ENCODE measurements around the gene VWA8. TPM values are rescaled to one million over a fixed set of nuclear protein-coding genes. Genes with fewer than 3 reads are reported as not detected.
"Not testable (repeated sequence)": the region's sequence is repeated elsewhere in the genome, so short reads cannot be mapped to it uniquely, and the experiment has no call there.

VWA8 gene
- total and polyA plus RNA-seq, 4 donors: 9.8 to 35.7 (median 18.5) TPM

GRCh38 chr13:41935501-41935900 is 25.4 kb downstream of the VWA8 start:
- Histone ChIP-seq H3K27ac (ENCODE audit: low read depth, low read length) (no peak overlapping the region), H3K4me1 (ENCODE audit: control insufficient read depth, insufficient read depth, low read length) (no peaks in the 10 kb centered on the region), H3K27me3 (ENCODE audit: control insufficient read depth, insufficient read depth, low read length) (no peaks in the 10 kb centered on the region), H3K4me3 (ENCODE audit: low read depth, low read length) (no peak overlapping the region), H3K9me3 (ENCODE audit: control insufficient read depth, insufficient read depth, low read length) (peaks cover 5% of the 10 kb centered on the region), H3K36me3 (ENCODE audit: control insufficient read depth, insufficient read depth, low read length) (no peaks in the 10 kb centered on the region)
- no peak for DNase-seq (ENCODE audit: low read depth in 4 of 6, low spot score in 6 of 6)
- WGBS (ENCODE audit: insufficient coverage): no CpG with 5 or more reads among the region's 1 CpG

DNA sequence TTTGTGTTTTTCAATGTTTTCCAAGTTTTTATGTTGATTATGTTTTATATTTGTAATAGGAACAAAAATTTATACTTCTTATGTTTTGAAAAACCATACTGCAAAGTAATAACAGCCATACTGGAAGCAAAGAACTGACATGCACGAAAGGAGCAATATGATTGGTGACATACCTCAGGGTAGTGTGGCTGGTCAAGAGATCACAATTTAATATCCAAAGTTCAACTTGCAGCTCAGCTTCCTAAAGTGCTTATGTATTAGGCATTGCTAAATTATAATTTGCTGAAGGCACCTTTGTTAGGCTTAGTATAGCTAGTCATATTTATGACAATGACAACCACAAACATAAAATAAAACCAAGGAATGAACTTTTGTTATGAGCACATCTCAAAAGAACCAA is 25.9 kb downstream of the VWA8 start:
- Histone ChIP-seq H3K4me3 (ENCODE audit: low read depth, low read length) (no peak overlapping the region), H3K9me3 (ENCODE audit: control insufficient read depth, insufficient read depth, low read length) (peaks cover 5% of the 10 kb centered on the region), H3K4me1 (ENCODE audit: control insufficient read depth, insufficient read depth, low read length) (no peaks in the 10 kb centered on the region), H3K27me3 (ENCODE audit: control insufficient read depth, insufficient read depth, low read length) (no peaks in the 10 kb centered on the region), H3K27ac (ENCODE audit: low read depth, low read length) (no peak overlapping the region), H3K36me3 (ENCODE audit: control insufficient read depth, insufficient read depth, low read length) (no peaks in the 10 kb centered on the region)
- no peak for DNase-seq (ENCODE audit: low read depth in 4 of 6, low spot score in 6 of 6)
- WGBS (ENCODE audit: insufficient coverage): no CpG with 5 or more reads among the region's 1 CpG

DNA sequence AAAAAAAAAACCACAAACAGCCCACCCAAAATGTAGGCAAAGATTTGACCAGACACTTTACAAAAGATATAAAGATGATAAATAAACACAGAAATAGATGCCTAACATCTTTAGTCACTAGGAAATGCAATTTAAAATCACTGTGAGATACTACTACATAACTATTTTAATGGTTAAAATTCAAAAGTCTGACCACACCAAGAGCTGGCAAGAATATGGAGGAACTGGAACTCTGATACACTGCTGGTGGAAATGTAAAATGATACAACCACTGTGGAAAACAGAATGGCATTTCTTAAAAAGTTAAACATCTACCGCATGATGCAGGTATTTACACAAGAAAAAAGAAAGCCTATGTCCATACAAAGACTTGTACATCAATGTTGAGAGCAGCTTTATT is 26.8 kb downstream of the VWA8 start:
- Histone ChIP-seq H3K27ac (ENCODE audit: low read depth, low read length) (no peak overlapping the region), H3K4me3 (ENCODE audit: low read depth, low read length) (no peak overlapping the region), H3K4me1 (ENCODE audit: control insufficient read depth, insufficient read depth, low read length) (no peaks in the 10 kb centered on the region), H3K9me3 (ENCODE audit: control insufficient read depth, insufficient read depth, low read length) (peaks cover 5% of the 10 kb centered on the region), H3K36me3 (ENCODE audit: control insufficient read depth, insufficient read depth, low read length) (no peaks in the 10 kb centered on the region), H3K27me3 (ENCODE audit: control insufficient read depth, insufficient read depth, low read length) (no peaks in the 10 kb centered on the region)
- WGBS (ENCODE audit: insufficient coverage): no CpG with 5 or more reads among the region's 1 CpG
- DNase-seq (ENCODE audit: low read depth in 4 of 6, low spot score in 6 of 6): no peak

- WGBS (ENCODE audit: insufficient coverage): no CpG with 5 or more reads among the region's 1 CpG
- Histone ChIP-seq H3K27me3 (ENCODE audit: control insufficient read depth, insufficient read depth, low read length) (no peaks in the 10 kb centered on the region), H3K27ac (ENCODE audit: low read depth, low read length) (no peak overlapping the region), H3K4me1 (ENCODE audit: control insufficient read depth, insufficient read depth, low read length) (no peaks in the 10 kb centered on the region), H3K4me3 (ENCODE audit: low read depth, low read length) (no peak overlapping the region), H3K36me3 (ENCODE audit: control insufficient read depth, insufficient read depth, low read length) (no peaks in the 10 kb centered on the region), H3K9me3 (ENCODE audit: control insufficient read depth, insufficient read depth, low read length) (peaks cover 8% of the 10 kb centered on the region)
- DNase-seq (ENCODE audit: low read depth in 4 of 6, low spot score in 6 of 6): peak in 1 of 6 donors; percentile 45
These were observed 29.6 kb downstream of the VWA8 start for GRCh38 chr13:41931337-41931736.

DNA sequence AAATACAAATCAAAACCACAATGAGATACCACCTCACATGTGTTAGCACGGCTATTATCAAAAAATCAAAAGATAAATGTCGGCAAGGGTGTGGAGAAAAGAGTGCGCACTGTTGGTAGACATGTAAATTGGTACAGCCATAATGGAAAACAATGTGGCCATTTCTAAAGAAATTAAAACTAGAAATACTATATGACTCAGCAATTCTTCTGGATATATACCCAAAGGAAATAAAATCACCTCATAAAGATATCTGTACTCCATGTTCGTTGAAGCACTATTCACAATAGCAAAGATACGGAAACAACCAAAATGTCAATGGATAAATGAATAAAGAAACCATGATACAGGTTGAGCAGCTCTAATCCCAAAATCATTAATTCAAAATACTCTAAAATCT is 30.8 kb downstream of the VWA8 start:
- no CpG with 5 or more reads among the region's 5 CpGs for WGBS (ENCODE audit: insufficient coverage)
- H3K9me3 ChIP-seq (ENCODE audit: control insufficient read depth, insufficient read depth, low read length): peaks cover 8% of the 10 kb centered on the region
- no peaks in the 10 kb centered on the region for H3K27me3 ChIP-seq (ENCODE audit: control insufficient read depth, insufficient read depth, low read length)
- H3K4me1 ChIP-seq (ENCODE audit: control insufficient read depth, insufficient read depth, low read length): no peaks in the 10 kb centered on the region
- H3K4me3 ChIP-seq (ENCODE audit: low read depth, low read length): no peak overlapping the region
- no peak for DNase-seq (ENCODE audit: low read depth in 4 of 6, low spot score in 6 of 6)
- no peaks in the 10 kb centered on the region for H3K36me3 ChIP-seq (ENCODE audit: control insufficient read depth, insufficient read depth, low read length)
- no peak overlapping the region for H3K27ac ChIP-seq (ENCODE audit: low read depth, low read length)

DNA sequence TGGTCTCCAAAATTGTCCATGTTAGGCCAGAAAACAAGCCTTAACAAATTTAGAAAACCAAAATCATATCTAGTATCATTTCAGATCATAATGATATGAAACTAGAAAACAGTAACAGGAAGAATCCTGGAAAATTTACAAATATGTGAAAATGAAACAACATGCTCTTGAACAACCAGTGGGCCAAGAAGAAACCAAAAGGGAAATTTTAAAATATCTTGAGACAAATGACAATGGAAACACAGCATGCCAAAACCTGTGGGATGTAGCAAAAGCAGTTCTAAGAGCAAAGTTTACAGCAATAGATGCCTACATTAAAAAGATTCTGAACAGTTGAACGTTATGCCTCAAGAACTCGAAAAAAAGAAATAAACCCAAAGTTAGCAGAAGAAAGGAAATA is 32.6 kb downstream of the VWA8 start:
- H3K4me1 ChIP-seq (ENCODE audit: control insufficient read depth, insufficient read depth, low read length): no peaks in the 10 kb centered on the region
- H3K27ac ChIP-seq (ENCODE audit: low read depth, low read length): no peak overlapping the region
- no peaks in the 10 kb centered on the region for H3K27me3 ChIP-seq (ENCODE audit: control insufficient read depth, insufficient read depth, low read length)
- H3K36me3 ChIP-seq (ENCODE audit: control insufficient read depth, insufficient read depth, low read length): no peaks in the 10 kb centered on the region
- DNase-seq (ENCODE audit: low read depth in 4 of 6, low spot score in 6 of 6): no peak
- H3K4me3 ChIP-seq (ENCODE audit: low read depth, low read length): no peak overlapping the region
- WGBS (ENCODE audit: insufficient coverage): no CpG with 5 or more reads among the region's 2 CpGs
- peaks cover 16% of the 10 kb centered on the region for H3K9me3 ChIP-seq (ENCODE audit: control insufficient read depth, insufficient read depth, low read length)

GRCh38 chr13:41925014-41925413 is 35.9 kb downstream of the VWA8 start:
- DNase-seq (ENCODE audit: low read depth in 4 of 6, low spot score in 6 of 6): no peak
- Histone ChIP-seq H3K36me3 (ENCODE audit: control insufficient read depth, insufficient read depth, low read length) (no peaks in the 10 kb centered on the region), H3K9me3 (ENCODE audit: control insufficient read depth, insufficient read depth, low read length) (peaks cover 16% of the 10 kb centered on the region), H3K4me1 (ENCODE audit: control insufficient read depth, insufficient read depth, low read length) (no peaks in the 10 kb centered on the region), H3K4me3 (ENCODE audit: low read depth, low read length) (no peak overlapping the region), H3K27ac (ENCODE audit: low read depth, low read length) (no peak overlapping the region), H3K27me3 (ENCODE audit: control insufficient read depth, insufficient read depth, low read length) (no peaks in the 10 kb centered on the region)
- WGBS (ENCODE audit: insufficient coverage): no CpG with 5 or more reads among the region's 2 CpGs

- not testable (repeated sequence) for H3K36me3 ChIP-seq (ENCODE audit: control insufficient read depth, insufficient read depth, low read length); H3K27ac ChIP-seq (ENCODE audit: low read depth, low read length); H3K4me1 ChIP-seq (ENCODE audit: control insufficient read depth, insufficient read depth, low read length); DNase-seq (ENCODE audit: low read depth in 4 of 6, low spot score in 6 of 6); H3K4me3 ChIP-seq (ENCODE audit: low read depth, low read length); H3K27me3 ChIP-seq (ENCODE audit: control insufficient read depth, insufficient read depth, low read length)
- peaks cover 16% of the 10 kb centered on the region for H3K9me3 ChIP-seq (ENCODE audit: control insufficient read depth, insufficient read depth, low read length)
- no CpG with 5 or more reads among the region's 4 CpGs for WGBS (ENCODE audit: insufficient coverage)
These were observed 38.0 kb downstream of the VWA8 start for GRCh38 chr13:41922894-41923293.

GRCh38 chr13:41919741-41920487 is 41.0 kb downstream of the VWA8 start:
- 85% methylated on average over 5 of the region's 5 CpGs for WGBS (ENCODE audit: insufficient coverage)
- no peaks in the 10 kb centered on the region for H3K36me3 ChIP-seq (ENCODE audit: control insufficient read depth, insufficient read depth, low read length)
- H3K4me3 ChIP-seq (ENCODE audit: low read depth, low read length): no peak overlapping the region
- H3K27ac ChIP-seq (ENCODE audit: low read depth, low read length): no peak overlapping the region
- H3K27me3 ChIP-seq (ENCODE audit: control insufficient read depth, insufficient read depth, low read length): no peaks in the 10 kb centered on the region
- DNase-seq (ENCODE audit: low read depth in 4 of 6, low spot score in 6 of 6): no peak
- no peaks in the 10 kb centered on the region for H3K4me1 ChIP-seq (ENCODE audit: control insufficient read depth, insufficient read depth, low read length)
- H3K9me3 ChIP-seq (ENCODE audit: control insufficient read depth, insufficient read depth, low read length): peaks cover 12% of the 10 kb centered on the region

DNA sequence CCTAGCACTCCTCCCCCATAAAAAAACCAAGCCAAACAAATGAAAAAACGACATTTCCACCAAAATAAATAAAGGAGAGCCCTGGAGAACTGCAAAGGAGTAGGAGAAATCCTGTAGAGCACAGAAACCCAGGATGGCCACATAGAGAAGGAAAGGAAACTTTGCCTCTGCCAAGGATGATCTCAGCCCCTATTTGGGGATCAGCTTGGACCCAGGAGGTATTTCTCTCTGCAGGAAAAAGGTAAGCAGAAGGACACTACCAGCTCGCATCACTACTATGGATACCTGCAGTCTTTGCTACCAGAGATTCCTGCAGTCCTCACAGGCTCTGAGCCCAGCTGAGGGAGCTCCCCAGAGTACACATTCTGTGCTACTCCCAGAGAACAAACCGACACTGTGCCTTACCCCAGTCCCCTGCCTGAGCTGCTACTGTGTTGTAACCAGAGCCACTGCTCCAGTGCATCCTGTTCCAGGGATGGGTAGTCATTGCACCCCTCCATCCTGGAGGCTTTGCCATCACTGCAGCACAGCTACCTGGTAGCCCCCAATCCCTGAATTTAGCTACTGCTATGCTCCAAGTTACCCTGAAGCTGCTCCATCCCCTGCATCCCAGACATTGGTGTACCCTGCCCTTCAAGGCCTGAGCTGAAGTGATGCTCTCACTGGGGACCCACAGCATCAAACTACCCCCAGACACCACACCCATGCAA is 41.7 kb downstream of the VWA8 start:
- Histone ChIP-seq H3K27ac (ENCODE audit: low read depth, low read length) (no peak overlapping the region), H3K9me3 (ENCODE audit: control insufficient read depth, insufficient read depth, low read length) (peaks cover 6% of the 10 kb centered on the region), H3K36me3 (ENCODE audit: control insufficient read depth, insufficient read depth, low read length) (no peaks in the 10 kb centered on the region), H3K4me3 (ENCODE audit: low read depth, low read length) (no peak overlapping the region), H3K4me1 (ENCODE audit: control insufficient read depth, insufficient read depth, low read length) (no peaks in the 10 kb centered on the region), H3K27me3 (ENCODE audit: control insufficient read depth, insufficient read depth, low read length) (no peaks in the 10 kb centered on the region)
- no peak for DNase-seq (ENCODE audit: low read depth in 4 of 6, low spot score in 6 of 6)
- WGBS (ENCODE audit: insufficient coverage): 85% methylated on average over 2 of the region's 3 CpGs

Measured in spinal cord (tissue), 10 donors.